Medulla oblongata (tissue), 1 donor: Measurements from ENCODE around the gene PIK3CA.
"Not testable (repeated sequence)": the region's sequence is repeated elsewhere in the genome, so short reads cannot be mapped to it uniquely, and the experiment has no call there.

ENCODE experiments used
- DNase-seq: peaks from one replicate; pipeline ENCODE4 v3.0.0-alpha.2; 2015; ENCODE audit errors: extremely low spot score

The PIK3CA gene

GRCh38 chr3:179200790-179201189, 52.6 kb downstream of the PIK3CA start:
- no peak for DNase-seq

- not testable (repeated sequence) for DNase-seq
Observed at GRCh38 chr3:179215550-179215949, 67.4 kb downstream of the PIK3CA start.

- not testable (repeated sequence) for DNase-seq
Observed at GRCh38 chr3:179218213-179218612, 70.1 kb downstream of the PIK3CA start.

- DNase-seq: no peak
Observed at GRCh38 chr3:179223548-179223947, 75.4 kb downstream of the PIK3CA start.

GRCh38 chr3:179224584-179224983, 76.4 kb downstream of the PIK3CA start:
- no peak for DNase-seq

- DNase-seq: no peak
Observed at GRCh38 chr3:179227349-179227748, 79.2 kb downstream of the PIK3CA start.

GRCh38 chr3:179229177-179229576, 81.0 kb downstream of the PIK3CA start:
- DNase-seq: no peak

- DNase-seq: no peak
Observed at GRCh38 chr3:179233043-179233442, 84.9 kb downstream of the PIK3CA start.

- DNase-seq: no peak
Observed at GRCh38 chr3:179234199-179234598, 86.0 kb downstream of the PIK3CA start.

GRCh38 chr3:179236669-179237301, 88.6 kb downstream of the PIK3CA start:
- DNase-seq: no peak

GRCh38 chr3:179240299-179240698, 92.1 kb downstream of the PIK3CA start:
- DNase-seq: not testable (repeated sequence)

GRCh38 chr3:179242859-179243258, 94.7 kb downstream of the PIK3CA start:
- DNase-seq: not testable (repeated sequence)

- no peak for DNase-seq
Observed at GRCh38 chr3:179244878-179245277, 96.7 kb downstream of the PIK3CA start.

GRCh38 chr3:179247289-179248015, 99.3 kb downstream of the PIK3CA start:
- no peak for DNase-seq

GRCh38 chr3:179250803-179251476, 102.8 kb downstream of the PIK3CA start, which contains the start of gene KCNMB3:
TSS of gene KCNMB3 (minus strand) at chr3:179251114. CDS start at chr3:179250990, 124 bp downstream.
- DNase-seq: no peak

GRCh38 chr3:179256813-179257212, 108.7 kb downstream of the PIK3CA start:
- no peak for DNase-seq

GRCh38 chr3:179257742-179258141, 109.6 kb downstream of the PIK3CA start:
- DNase-seq: not testable (repeated sequence)

- DNase-seq: no peak
Observed at GRCh38 chr3:179258820-179259219, 110.7 kb downstream of the PIK3CA start.

GRCh38 chr3:179259959-179260756, 112.0 kb downstream of the PIK3CA start:
- not testable (repeated sequence) for DNase-seq

GRCh38 chr3:179260949-179261765, 113.0 kb downstream of the PIK3CA start:
- DNase-seq: peak; percentile 71

- no peak for DNase-seq
Observed at GRCh38 chr3:179263134-179263533, 115.0 kb downstream of the PIK3CA start.
